Neural cell (in vitro differentiated cells): Measurements from ENCODE around the gene CACUL1. TPM values are rescaled to one million over a fixed set of nuclear protein-coding genes. Genes with fewer than 3 reads are reported as not detected.

Experiments
- H2AFZ ChIP-seq: fragments of 200-600, 300-800 bp; sonication (generic), shearing (Covaris generic); 2 replicates; pipeline ENCODE4 v1.6.0; 2014; ENCODE audit warnings: low read depth, mild to moderate bottlenecking, antibody characterized with exemption, low read length, moderate library complexity
- H3F3A ChIP-seq: fragments of 200-600 bp; shearing (Covaris generic); 2 replicates; pipeline ENCODE4 v1.6.1; 2016; ENCODE audit warnings: mild to moderate bottlenecking, moderate library complexity, mixed read lengths, antibody characterized with exemption, low read length; ENCODE audit not compliant: insufficient read depth, poor library complexity, severe bottlenecking
- H3K27ac ChIP-seq: fragments of 200-600, 300-800 bp; sonication (generic), shearing (Covaris generic); 2 replicates; pipeline ENCODE4 v1.5.1; 2014; ENCODE audit warnings: mild to moderate bottlenecking, low read length, moderate library complexity
- H3K27me3 ChIP-seq: fragments of 300-800, 200-600 bp; sonication (generic), shearing (Covaris generic); 2 replicates; pipeline ENCODE4 v1.6.0; 2014; ENCODE audit warnings: mild to moderate bottlenecking, low read depth, low read length, moderate library complexity; ENCODE audit not compliant: insufficient read depth
- H3K36me3 ChIP-seq: fragments of 300-800, 200-600 bp; sonication (generic), shearing (Covaris generic); 2 replicates; pipeline ENCODE4 v1.5.1; 2014; ENCODE audit warnings: mild to moderate bottlenecking, antibody characterized with exemption, low read length, moderate library complexity; ENCODE audit not compliant: insufficient read depth
- H3K4me2 ChIP-seq: fragments of 300-800, 200-600 bp; sonication (generic), shearing (Covaris generic); 2 replicates; pipeline ENCODE4 v1.6.0; 2014; ENCODE audit warnings: mild to moderate bottlenecking, low read length
- H3K4me3 ChIP-seq: fragments of 300-800, 200-600 bp; sonication (generic), shearing (Covaris generic); 2 replicates; pipeline ENCODE4 v1.5.1; 2014; ENCODE audit warnings: mild to moderate bottlenecking, low read length, moderate library complexity
- H3K79me2 ChIP-seq: fragments of 200-600 bp; shearing (Covaris generic); replicated peaks from 2 replicates; pipeline ENCODE4 v1.6.0; 2014; ENCODE audit warnings: mild to moderate bottlenecking, low read length, moderate library complexity; ENCODE audit not compliant: insufficient read depth
- H3K9ac ChIP-seq: fragments of 300-800, 200-600 bp; sonication (generic), shearing (Covaris generic); 2 replicates; pipeline ENCODE4 v1.6.1; 2016; ENCODE audit warnings: mild to moderate bottlenecking, low read length, mixed read lengths
- H3K9me2 ChIP-seq: fragments of 200-600 bp; shearing (Covaris generic); 2 replicates; pipeline ENCODE4 v1.6.1; 2016; ENCODE audit warnings: mild to moderate bottlenecking, low read length, mixed read lengths; ENCODE audit not compliant: insufficient read depth
- H3K9me3 ChIP-seq: fragments of 200-600, 300-800 bp; sonication (generic), shearing (Covaris generic); 2 replicates; pipeline ENCODE4 v1.6.1; 2016; ENCODE audit warnings: mild to moderate bottlenecking, mixed run types, low read length, moderate library complexity, mixed read lengths
- H4K20me1 ChIP-seq: fragments of 200-600 bp; shearing (Covaris generic); 2 replicates; pipeline ENCODE4 v1.6.1; 2016; ENCODE audit warnings: mild to moderate bottlenecking, mixed run types; ENCODE audit not compliant: insufficient read depth
- EP300 ChIP-seq: fragments of 450-650 bp; conservative IDR thresholded peaks from 2 replicates; pipeline ENCODE4 v1.6.1; 2014; ENCODE audit warnings: antibody characterized with exemption, mild to moderate bottlenecking, moderate library complexity; ENCODE audit not compliant: poor library complexity, severe bottlenecking
- EZH2 ChIP-seq: fragments of 200-600, 300-800 bp; shearing (Covaris generic), sonication (generic); IDR thresholded peaks from 2 replicates; pipeline ENCODE4 v1.6.1; 2014; ENCODE audit warnings: antibody characterized with exemption, low read length, borderline replicate concordance, mild to moderate bottlenecking; ENCODE audit not compliant: insufficient read depth, poor library complexity, severe bottlenecking
- MXI1 ChIP-seq: fragments of 450-650 bp; conservative IDR thresholded peaks from 2 replicates; pipeline ENCODE4 v1.6.1; 2014; ENCODE audit warnings: antibody characterized with exemption, mild to moderate bottlenecking; ENCODE audit not compliant: poor library complexity, severe bottlenecking
- POLR2AphosphoS5 ChIP-seq: IDR thresholded peaks from 2 replicates; pipeline ENCODE4 v1.6.1; 2012
- RAD21 ChIP-seq: fragments of 450-650 bp; conservative IDR thresholded peaks from 2 replicates; pipeline ENCODE4 v1.6.1; 2014; ENCODE audit warnings: antibody characterized with exemption, mild to moderate bottlenecking, moderate library complexity
- REST ChIP-seq: IDR thresholded peaks from 2 replicates; pipeline ENCODE4 v1.6.1; 2012; ENCODE audit warnings: borderline replicate concordance
- SMC3 ChIP-seq: fragments of 450-650 bp; conservative IDR thresholded peaks from 2 replicates; pipeline ENCODE4 v1.6.1; 2014; ENCODE audit warnings: antibody characterized with exemption, mild to moderate bottlenecking, moderate library complexity; ENCODE audit not compliant: poor library complexity
- TAF1 ChIP-seq: IDR thresholded peaks from 2 replicates; pipeline ENCODE4 v1.6.1; 2012; ENCODE audit warnings: low read depth
- polyA plus RNA-seq: library from polyadenylated mRNA; depleted of rRNA; stranded (reverse); fragments of >200 nt; gene quantifications from 2 replicates; pipeline ENCODE4 v1.2.3, GENCODE V29; 2014
- TF ChIP-seq, protein P1 (sequence below): fragments of 450-650 bp; IDR thresholded peaks from 2 replicates; pipeline ENCODE4 v1.5.1; 2014; ENCODE audit warnings: antibody characterized with exemption, mild to moderate bottlenecking, moderate library complexity; ENCODE audit not compliant: poor library complexity, severe bottlenecking

The CACUL1 gene
- polyA plus RNA-seq, 1 donor from 2014 or later = 12.8 TPM

DNA sequence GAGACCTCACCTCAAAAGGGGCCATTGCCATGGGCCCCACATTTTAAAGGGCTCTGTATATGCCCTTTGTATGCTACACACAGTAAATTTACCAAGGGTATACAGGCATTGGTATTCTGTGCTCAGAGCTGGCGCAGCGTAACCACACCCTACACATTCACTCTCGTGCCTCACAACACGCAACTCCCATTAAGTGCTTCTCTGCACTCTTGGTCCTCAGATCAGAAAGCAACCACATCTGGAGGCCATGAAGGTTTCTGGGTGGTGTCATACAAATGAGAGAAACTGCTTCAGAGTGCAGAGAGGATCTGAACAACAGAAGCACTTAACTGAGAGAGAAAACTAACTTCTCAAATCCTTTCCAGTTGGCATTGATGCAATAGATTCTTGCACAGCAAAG lies 9.4 kb upstream of the CACUL1 start:
- Histone ChIP-seq H3K9me2 (no peaks in the 10 kb centered on the region), H3K9me3 (no peaks in the 10 kb centered on the region), H3K4me2 (no peak overlapping the region), H3F3A (no peaks in the 10 kb centered on the region), H3K79me2 (no peaks in the 10 kb centered on the region), H2AFZ (no peak overlapping the region), H3K27ac (no peak overlapping the region), H4K20me1 (no peaks in the 10 kb centered on the region), H3K9ac (no peak overlapping the region), H3K36me3 (no peaks in the 10 kb centered on the region), H3K4me3 (no peak overlapping the region), H3K27me3 (no peaks in the 10 kb centered on the region)
- no peak for TF ChIP-seq TAF1
- TF ChIP-seq POLR2AphosphoS5 = no peak
- TF ChIP-seq, protein P1, sequence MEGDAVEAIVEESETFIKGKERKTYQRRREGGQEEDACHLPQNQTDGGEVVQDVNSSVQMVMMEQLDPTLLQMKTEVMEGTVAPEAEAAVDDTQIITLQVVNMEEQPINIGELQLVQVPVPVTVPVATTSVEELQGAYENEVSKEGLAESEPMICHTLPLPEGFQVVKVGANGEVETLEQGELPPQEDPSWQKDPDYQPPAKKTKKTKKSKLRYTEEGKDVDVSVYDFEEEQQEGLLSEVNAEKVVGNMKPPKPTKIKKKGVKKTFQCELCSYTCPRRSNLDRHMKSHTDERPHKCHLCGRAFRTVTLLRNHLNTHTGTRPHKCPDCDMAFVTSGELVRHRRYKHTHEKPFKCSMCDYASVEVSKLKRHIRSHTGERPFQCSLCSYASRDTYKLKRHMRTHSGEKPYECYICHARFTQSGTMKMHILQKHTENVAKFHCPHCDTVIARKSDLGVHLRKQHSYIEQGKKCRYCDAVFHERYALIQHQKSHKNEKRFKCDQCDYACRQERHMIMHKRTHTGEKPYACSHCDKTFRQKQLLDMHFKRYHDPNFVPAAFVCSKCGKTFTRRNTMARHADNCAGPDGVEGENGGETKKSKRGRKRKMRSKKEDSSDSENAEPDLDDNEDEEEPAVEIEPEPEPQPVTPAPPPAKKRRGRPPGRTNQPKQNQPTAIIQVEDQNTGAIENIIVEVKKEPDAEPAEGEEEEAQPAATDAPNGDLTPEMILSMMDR = no peak
- TF ChIP-seq EP300 = no peak
- no peak for TF ChIP-seq SMC3
- no peak for TF ChIP-seq RAD21
- TF ChIP-seq REST = no peak
- TF ChIP-seq MXI1 = no peak
- TF ChIP-seq EZH2 = no peak

- Histone ChIP-seq H3F3A (no peaks in the 10 kb centered on the region), H3K4me2 (no peak overlapping the region), H3K27ac (no peak overlapping the region), H3K9ac (no peak overlapping the region), H3K9me2 (no peaks in the 10 kb centered on the region), H3K9me3 (no peaks in the 10 kb centered on the region), H3K36me3 (no peaks in the 10 kb centered on the region), H3K27me3 (no peaks in the 10 kb centered on the region), H4K20me1 (no peaks in the 10 kb centered on the region), H3K79me2 (no peaks in the 10 kb centered on the region), H3K4me3 (no peak overlapping the region), H2AFZ (no peak overlapping the region)
- TF ChIP-seq POLR2AphosphoS5 (no peak), TAF1 (no peak), MXI1 (no peak), EZH2 (no peak), REST (no peak), EP300 (no peak), SMC3 (no peak), RAD21 (no peak)
- TF ChIP-seq, protein P1 = no peak
Measured at GRCh38 chr10:118763202-118763988, 8.6 kb upstream of the CACUL1 start.
